GM19452 (cell line): ENCODE measurements around the gene C1orf167.

Source experiments
- ATAC-seq: cut with Tn5 transposase; IDR thresholded peaks from one replicate; pipeline ENCODE4 v1.9.1; 2021; ENCODE audit not compliant: unreplicated experiment

C1orf167 gene

GRCh38 chr1:11735854-11736745 is 25.9 kb upstream of the C1orf167 start, which contains the start of gene AGTRAP:
Gene AGTRAP, plus strand, starts transcription at chr1:11736136. Its CDS starts 73 bp downstream, at chr1:11736209.
- ATAC-seq = peak; percentile 63

DNA sequence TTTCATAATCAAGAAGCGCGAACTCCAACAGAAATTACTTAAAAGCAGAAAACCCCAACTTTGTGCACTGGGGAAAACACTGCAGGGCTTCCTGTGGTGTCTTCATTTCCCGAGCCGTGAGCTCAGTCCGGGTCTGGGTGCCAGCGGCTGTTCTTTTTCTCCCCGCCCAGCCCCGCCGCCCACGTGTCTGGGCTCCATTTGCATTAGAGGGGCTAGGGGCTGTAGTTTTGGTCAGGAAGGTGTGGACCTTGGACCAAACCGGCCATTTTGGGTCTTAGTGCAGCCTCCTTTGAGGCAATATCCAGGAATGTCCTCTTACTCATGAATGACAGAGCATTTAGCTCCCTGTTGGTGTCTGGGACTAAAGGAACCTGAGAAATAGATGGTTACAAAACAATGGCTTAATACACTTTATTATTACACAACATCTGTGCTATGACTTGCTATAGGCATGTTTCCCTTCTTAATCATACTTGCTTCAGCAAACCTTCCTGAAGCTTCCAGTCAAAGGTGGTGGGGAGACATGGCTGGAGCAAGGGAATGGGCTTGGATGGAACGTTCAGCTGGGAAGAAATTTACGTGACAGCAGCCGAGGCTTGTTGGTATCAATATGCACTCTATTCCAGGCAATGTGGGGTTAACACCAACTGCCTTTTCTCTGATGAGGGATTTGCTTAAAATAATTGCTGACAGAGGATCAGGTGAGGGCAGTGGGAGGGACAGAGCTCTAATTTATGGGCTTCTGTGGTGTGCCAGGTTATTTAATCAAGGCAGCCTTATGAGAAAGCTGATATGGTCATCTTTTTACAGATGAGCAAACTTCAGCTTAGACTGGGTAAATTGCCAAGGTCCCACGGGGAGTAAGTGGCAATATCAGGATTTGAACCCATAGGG is 25.0 kb upstream of the C1orf167 start:
- no peak for ATAC-seq

GRCh38 chr1:11738096-11738495 is 23.9 kb upstream of the C1orf167 start:
- no peak for ATAC-seq

DNA sequence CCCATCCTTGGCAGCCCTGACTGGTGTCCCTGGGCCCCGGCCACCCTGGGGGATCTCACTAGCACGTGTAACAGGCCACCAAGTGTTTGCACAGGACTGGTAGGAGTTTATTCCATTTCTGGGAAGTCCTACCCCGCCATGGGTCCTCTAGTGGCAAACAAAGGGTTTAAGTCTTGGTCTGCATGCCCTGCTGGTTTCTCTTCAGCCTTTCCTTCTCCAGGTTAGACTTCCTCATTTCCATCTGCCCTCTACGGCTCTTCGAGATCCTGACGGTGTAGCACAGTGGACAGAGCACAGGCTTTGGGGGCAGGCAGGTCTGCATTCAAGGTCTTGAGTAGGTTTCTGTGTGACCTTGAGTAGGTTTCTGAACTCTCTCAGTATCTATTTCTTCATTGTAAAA is 23.2 kb upstream of the C1orf167 start:
- no peak for ATAC-seq

- ATAC-seq = no peak
These were observed 21.5 kb upstream of the C1orf167 start for GRCh38 chr1:11740258-11741192.

- no peak for ATAC-seq
These were observed 20.5 kb upstream of the C1orf167 start for GRCh38 chr1:11741482-11741881.

GRCh38 chr1:11741919-11742558 is 20.0 kb upstream of the C1orf167 start:
- no peak for ATAC-seq

DNA sequence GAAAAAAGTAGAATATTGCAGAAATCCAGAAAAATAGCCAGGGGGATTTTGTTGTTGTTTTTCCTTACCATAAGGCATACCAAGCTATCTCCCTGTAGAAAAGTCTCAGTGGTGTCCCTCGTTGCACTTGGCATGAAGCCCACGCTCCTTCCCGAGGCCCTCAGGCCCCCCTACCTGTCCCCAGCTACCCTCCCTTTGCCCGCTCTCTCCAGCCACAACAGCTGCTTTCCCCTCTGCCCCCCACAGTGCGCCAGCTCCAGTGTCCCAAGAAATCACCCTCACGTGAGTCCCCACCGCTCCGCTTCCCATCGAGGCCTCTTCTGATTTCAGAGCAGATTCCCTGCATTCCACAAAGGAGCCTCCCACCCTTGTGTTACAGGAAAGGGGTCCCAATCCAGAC is 17.7 kb upstream of the C1orf167 start:
- ATAC-seq = no peak

DNA sequence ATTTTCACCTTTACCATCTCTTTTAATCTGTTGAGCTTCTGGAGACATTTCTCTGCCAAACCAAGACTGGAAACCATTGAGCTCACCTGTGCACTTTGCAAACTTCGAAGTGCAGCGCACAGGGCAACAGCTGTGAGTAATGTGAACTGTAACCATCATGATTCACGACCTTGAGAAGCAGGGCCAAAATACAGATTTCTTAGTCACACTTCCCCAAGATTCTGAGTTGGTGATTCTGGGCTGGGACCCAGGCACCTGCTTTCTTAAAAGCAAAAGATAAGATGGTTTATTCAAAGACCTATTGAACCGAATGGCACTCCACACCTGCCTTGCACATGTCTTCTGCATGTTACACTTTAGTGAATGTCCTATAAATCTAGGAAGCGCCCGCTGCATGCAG is 15.9 kb upstream of the C1orf167 start:
- no peak for ATAC-seq

GRCh38 chr1:11746795-11747487 is 15.1 kb upstream of the C1orf167 start:
- ATAC-seq = no peak

DNA sequence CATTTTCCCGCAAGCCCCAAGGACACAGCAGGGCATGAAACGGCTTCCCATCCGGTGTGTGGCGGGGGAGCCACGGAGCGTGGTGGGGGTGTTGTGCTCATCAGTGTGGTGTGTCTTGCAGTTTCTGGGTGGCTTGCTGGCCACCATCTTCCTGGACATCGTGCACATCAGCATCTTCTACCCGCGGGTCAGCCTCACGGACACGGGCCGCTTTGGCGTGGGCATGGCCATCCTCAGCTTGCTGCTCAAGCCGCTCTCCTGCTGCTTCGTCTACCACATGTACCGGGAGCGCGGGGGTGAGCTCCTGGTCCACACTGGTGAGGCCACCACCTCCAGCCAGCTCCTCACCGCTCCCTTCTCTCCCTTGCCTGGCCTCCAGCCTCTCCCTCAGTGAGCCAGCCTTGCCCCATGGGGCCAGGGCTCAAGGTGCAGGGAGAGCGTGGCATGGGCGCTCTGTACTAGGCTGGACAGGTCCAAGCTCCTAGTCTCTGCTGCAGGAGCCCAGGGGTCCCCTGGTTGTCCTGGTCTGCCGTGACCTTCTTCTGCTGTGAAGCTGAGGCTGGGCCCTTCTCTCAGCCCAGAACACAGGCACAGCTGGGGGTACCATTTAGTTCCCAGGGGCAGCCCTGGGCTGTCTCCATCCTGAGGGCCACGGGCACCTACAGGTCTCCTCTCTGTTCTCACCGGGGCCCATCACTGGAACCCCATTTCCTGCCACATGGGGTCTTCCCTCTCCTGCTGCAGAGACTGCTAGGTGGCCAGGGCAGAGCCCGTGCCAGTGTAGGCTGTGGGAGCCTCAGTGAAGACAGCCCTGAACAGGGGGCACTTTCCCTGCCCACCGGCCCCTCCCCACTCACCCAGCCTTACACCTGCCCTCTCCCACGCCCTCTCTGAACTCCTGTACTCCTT is 13.4 kb upstream of the C1orf167 start:
- ATAC-seq = peak; percentile 16

GRCh38 chr1:11749203-11749689 is 12.7 kb upstream of the C1orf167 start:
- peak; percentile 70 for ATAC-seq

DNA sequence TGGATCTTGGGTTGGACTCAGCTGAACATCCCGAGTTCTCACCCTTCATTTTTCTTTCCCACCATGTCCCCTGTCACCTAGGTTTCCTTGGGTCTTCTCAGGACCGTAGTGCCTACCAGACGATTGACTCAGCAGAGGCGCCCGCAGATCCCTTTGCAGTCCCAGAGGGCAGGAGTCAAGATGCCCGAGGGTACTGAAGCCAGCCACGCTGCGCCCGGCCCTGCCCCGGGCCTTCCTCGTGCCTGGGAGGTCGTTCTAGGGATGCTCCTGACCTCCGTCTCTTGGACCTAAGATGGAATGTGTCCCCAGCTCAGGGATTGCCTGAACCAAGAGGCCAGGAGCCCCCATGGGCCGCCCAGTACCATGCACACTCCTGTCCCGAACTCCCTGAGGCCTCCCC is 12.0 kb upstream of the C1orf167 start:
- ATAC-seq = no peak

DNA sequence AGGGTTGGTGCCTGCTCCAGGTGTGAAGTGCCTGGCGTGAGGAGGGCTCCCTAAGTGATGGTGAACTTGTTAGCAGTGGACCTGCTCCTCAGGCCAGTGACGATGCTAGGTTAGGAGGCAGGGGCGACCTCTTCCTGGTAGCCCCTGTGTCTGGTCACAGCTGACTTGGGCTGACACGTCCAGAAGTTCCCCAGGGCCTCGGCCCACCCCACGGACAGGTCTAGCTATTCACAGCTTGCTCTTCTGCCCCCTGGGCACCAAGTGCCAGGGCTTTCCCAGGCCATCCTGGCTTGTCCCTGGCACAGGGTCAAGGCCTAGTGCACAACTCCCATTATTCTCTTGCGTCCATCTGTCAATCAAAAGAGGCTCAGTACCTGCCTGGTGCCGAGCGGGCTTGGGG is 10.9 kb upstream of the C1orf167 start:
- ATAC-seq = no peak

DNA sequence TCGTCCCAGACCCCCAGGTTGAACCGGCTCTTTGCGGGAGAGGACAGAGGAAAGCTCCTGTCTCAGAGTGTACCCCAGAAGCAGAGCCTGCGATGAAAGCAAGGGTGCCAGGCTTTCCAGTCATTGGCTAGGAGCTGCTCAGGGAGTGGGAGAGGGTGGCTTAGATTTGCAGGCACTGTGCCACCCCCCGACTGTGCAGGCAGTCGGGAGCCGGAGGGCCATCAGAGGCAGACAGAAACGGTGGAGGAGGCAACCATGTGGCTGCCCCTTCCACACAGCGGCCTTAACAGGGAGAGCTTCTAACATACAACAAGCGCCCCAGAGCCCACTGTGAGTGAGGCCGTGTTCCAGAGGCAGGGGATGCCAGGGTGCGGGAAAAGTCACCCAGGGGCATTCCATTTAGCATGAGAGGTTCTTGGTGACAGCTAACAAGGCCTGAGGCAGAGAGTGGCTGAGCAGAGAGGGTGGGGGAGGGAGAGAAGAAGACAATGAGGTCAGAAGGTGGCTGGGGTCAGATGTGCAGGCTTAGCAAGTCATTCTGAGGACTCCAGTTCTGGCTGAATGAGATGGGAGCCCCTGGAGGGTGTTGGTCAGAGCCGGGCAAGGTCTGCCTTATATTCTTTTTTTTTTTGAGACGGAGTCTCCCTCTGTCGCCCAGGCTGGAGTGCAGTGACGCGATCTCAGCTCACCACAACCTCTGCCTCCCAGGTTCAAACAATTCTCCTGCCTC is 9.5 kb upstream of the C1orf167 start:
- ATAC-seq = no peak

DNA sequence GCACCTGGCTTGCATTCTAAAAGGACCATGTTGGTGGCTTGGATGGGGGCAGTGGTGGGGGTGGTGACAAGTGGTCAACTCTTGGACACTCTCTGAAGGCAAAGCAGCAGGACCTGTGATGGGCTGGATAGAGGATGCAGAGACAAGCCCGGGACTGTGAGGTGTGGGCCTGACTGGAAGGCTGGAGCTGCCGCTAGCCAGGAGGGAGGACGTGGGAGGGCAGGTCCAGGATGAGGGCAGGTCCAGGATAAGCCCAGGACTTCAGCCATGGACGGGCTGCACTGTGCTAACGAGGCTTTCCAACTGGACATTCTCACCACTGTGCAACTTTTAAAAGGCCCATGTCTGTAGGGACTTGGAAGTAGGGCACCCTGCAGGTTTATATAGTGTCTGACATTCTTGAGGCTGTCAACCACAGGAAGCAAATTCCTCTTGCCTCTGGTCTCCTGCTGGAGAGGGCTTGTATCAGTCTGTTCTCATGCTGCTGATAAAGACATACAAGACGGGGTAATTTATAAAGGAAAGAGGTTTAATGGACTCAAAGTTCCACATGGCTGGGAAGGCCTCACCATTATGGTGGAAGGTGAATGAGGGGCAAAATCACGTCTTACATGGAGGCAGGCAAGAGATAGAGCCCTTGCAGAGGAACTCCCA is 8.3 kb upstream of the C1orf167 start:
- no peak for ATAC-seq

GRCh38 chr1:11757047-11757446 is 4.9 kb upstream of the C1orf167 start:
- no peak for ATAC-seq
